GM12878 (cell line): Measurements from ENCODE around the gene ABCA13. TPM values are rescaled to one million over a fixed set of nuclear protein-coding genes. Genes with fewer than 3 reads are reported as not detected.

Experiments used
- ATAC-seq: fragments of 200-7000 bp; cut with Tn5 transposase; 3 replicates; pipeline ENCODE4 v1.9.1; 2020; ENCODE audit warnings: mild to moderate bottlenecking, moderate library complexity
- BruUV-seq: library from RNA; stranded (reverse); fragments of 400-500 nt; replicated peaks from 2 replicates; lab custom pipeline; 2021; lab: Mats Ljungman, UMichigan
- CTCF ChIA-PET: fragments of 300-600 bp; sonication (Branson Sonifier 250); formaldehyde crosslinking; extraction: SDS; loops from one replicate; lab custom pipeline; 2021; ENCODE audit warnings: inconsistent platforms; lab: Yijun Ruan, JAX
- POLR2A ChIA-PET: fragments of 350-600 bp; formaldehyde crosslinking; extraction: SDS; loops from one replicate; lab custom pipeline; 2021; ENCODE audit warnings: inconsistent platforms; lab: Charles Lee
- RAD21 ChIA-PET: fragments of 300-600 bp; sonication (Branson Sonifier 250); formaldehyde crosslinking; loops from one replicate; lab custom pipeline; 2023; ENCODE audit warnings: antibody characterized with exemption; ENCODE audit not compliant: unreplicated experiment; lab: Charles Lee
- SMC1A ChIA-PET: fragments of 300-600 bp; sonication (Branson Sonifier 250); formaldehyde crosslinking; loops from one replicate; lab custom pipeline; 2023; ENCODE audit not compliant: unreplicated experiment, uncharacterized antibody; lab: Charles Lee
- DNase-seq: peaks from one replicate; pipeline ENCODE4 v3.0.0-alpha.2; 2011; ENCODE audit warnings: low read depth, low spot score
- FAIRE-seq: peaks from 3 replicates; lab custom pipeline; 2011; peaks lifted over from hg19 to GRCh38; lab: Jason Lieb, UNC
- H2AFZ ChIP-seq: 2 replicates; pipeline ENCODE4 v1.6.0; 2011; ENCODE audit warnings: low read depth, low read length, control low read depth; ENCODE audit not compliant: control insufficient read depth
- H3K27ac ChIP-seq: 2 replicates; pipeline ENCODE4 v1.5.1; 2011; ENCODE audit warnings: control low read depth; ENCODE audit not compliant: control insufficient read depth, insufficient read depth
- H3K27me3 ChIP-seq, 2 experiments: replicated peaks in 1 of 2; 2 replicates each; pipeline versions ENCODE4 v1.6.0 to v1.6.1; 2011; ENCODE audit warnings: low read length in 1 of 2; ENCODE audit not compliant: control insufficient read depth in 2 of 2, insufficient read depth in 2 of 2
- H3K36me3 ChIP-seq, 2 experiments: 2 replicates each; pipeline ENCODE4 v1.5.1; 2011; ENCODE audit warnings: low read length in 1 of 2; ENCODE audit not compliant: control insufficient read depth in 2 of 2, insufficient read depth in 2 of 2
- H3K4me1 ChIP-seq: 2 replicates; pipeline ENCODE4 v1.6.1; 2011; ENCODE audit warnings: mild to moderate bottlenecking, low read length, moderate library complexity, mixed read lengths; ENCODE audit not compliant: control insufficient read depth, insufficient read depth
- H3K4me2 ChIP-seq: 2 replicates; pipeline ENCODE4 v1.6.0; 2011; ENCODE audit warnings: control low read depth; ENCODE audit not compliant: control insufficient read depth, insufficient read depth
- H3K4me3 ChIP-seq: fragments of 200-600 bp; sonication (generic); 2 replicates; pipeline ENCODE4 v1.5.1; 2016
- H3K79me2 ChIP-seq: 2 replicates; pipeline ENCODE4 v1.6.0; 2011; ENCODE audit warnings: low read length; ENCODE audit not compliant: control insufficient read depth, insufficient read depth
- H3K9ac ChIP-seq: 2 replicates; pipeline ENCODE4 v1.8.0; 2011; ENCODE audit warnings: low read length, control low read depth, mixed read lengths; ENCODE audit not compliant: control insufficient read depth, insufficient read depth
- H3K9me3 ChIP-seq: replicated peaks from 3 replicates; pipeline ENCODE4 v1.5.1; 2011; ENCODE audit warnings: mild to moderate bottlenecking, low read length; ENCODE audit not compliant: control insufficient read depth, insufficient read depth
- H4K20me1 ChIP-seq: 2 replicates; pipeline ENCODE4 v1.6.0; 2011; ENCODE audit not compliant: control insufficient read depth, insufficient read depth
- BACH1 ChIP-seq: fragments of 450-650 bp; IDR thresholded peaks from 2 replicates; pipeline ENCODE4 v1.6.1; 2017; ENCODE audit warnings: mild to moderate bottlenecking, borderline replicate concordance
- ETV6 ChIP-seq, 2 experiments: fragments of 450-650 bp in 1 of 2; IDR thresholded peaks in 1 of 2; conservative IDR thresholded peaks in 1 of 2; 2 replicates each; pipeline ENCODE4 v1.6.1; 2014; ENCODE audit warnings: antibody characterized with exemption in 1 of 2, borderline replicate concordance in 1 of 2, low read depth in 1 of 2, mild to moderate bottlenecking in 1 of 2, moderate library complexity in 1 of 2
- EZH2 ChIP-seq: IDR thresholded peaks from 2 replicates; pipeline ENCODE4 v1.6.1; 2012; ENCODE audit warnings: low read depth, mild to moderate bottlenecking, control low read depth, inconsistent platforms, low read length, borderline replicate concordance; ENCODE audit not compliant: control insufficient read depth
- FOS ChIP-seq: IDR thresholded peaks from 3 replicates; pipeline ENCODE4 v1.6.1; 2011; ENCODE audit warnings: borderline replicate concordance; ENCODE audit not compliant: insufficient read length; ENCODE audit errors: extremely low read depth
- FOXM1 ChIP-seq: IDR thresholded peaks from 2 replicates; pipeline ENCODE4 v1.6.1; 2012; ENCODE audit warnings: low read depth, mild to moderate bottlenecking, inconsistent platforms, low read length, moderate library complexity
- IRF3 ChIP-seq: fragments of 450-650 bp; IDR thresholded peaks from 2 replicates; pipeline ENCODE4 v1.6.1; 2014; ENCODE audit warnings: mild to moderate bottlenecking
- KDM1A ChIP-seq: fragments of 200-600 bp; sonication (generic); IDR thresholded peaks from 2 replicates; pipeline ENCODE4 v1.6.1; 2016; ENCODE audit warnings: borderline replicate concordance
- NFIC ChIP-seq: IDR thresholded peaks from 2 replicates; pipeline ENCODE4 v1.6.1; 2012; ENCODE audit warnings: low read depth, mild to moderate bottlenecking, inconsistent platforms, low read length, moderate library complexity
- POLR2AphosphoS5 ChIP-seq: IDR thresholded peaks from 2 replicates; pipeline ENCODE4 v1.6.1; 2011; ENCODE audit warnings: mild to moderate bottlenecking, low read length, inconsistent platforms
- SKIL ChIP-seq: fragments of 450-650 bp; IDR thresholded peaks from 2 replicates; pipeline ENCODE4 v1.6.1; 2017; ENCODE audit warnings: mild to moderate bottlenecking, low read depth, inconsistent platforms; ENCODE audit not compliant: poor library complexity, severe bottlenecking
- SUPT20H ChIP-seq: IDR thresholded peaks from 2 replicates; pipeline ENCODE4 v1.6.1; 2011; ENCODE audit warnings: low read depth, mild to moderate bottlenecking, low read length, moderate library complexity, borderline replicate concordance; ENCODE audit not compliant: control insufficient read depth
- TARDBP ChIP-seq: IDR thresholded peaks from 2 replicates; pipeline ENCODE4 v1.6.1; 2016; ENCODE audit warnings: borderline replicate concordance
- ZNF24 ChIP-seq: fragments of 450-650 bp; IDR thresholded peaks from 2 replicates; pipeline ENCODE4 v1.6.1; 2017; ENCODE audit warnings: antibody characterized with exemption, mild to moderate bottlenecking
- WGBS: methylation state at CpG from one replicate; pipeline ENCODE4 v1.1.6; 2016; ENCODE audit warnings: low lambda C conversion rate; ENCODE audit not compliant: insufficient replicate concordance, insufficient coverage; ENCODE audit errors: missing lambda C conversion rate; 5-methylcytosine and 5-hydroxymethylcytosine counted together
- in situ Hi-C: fragments of 300-500 bp; cut with MboI; formaldehyde crosslinking; loops from 9 replicates; pipeline ENCODE4 v1.14.3; 2018; ENCODE audit warnings: mixed read lengths
- intact Hi-C: fragments of 100-400 bp; cut with micrococcal nuclease; formaldehyde crosslinking; loops from one replicate; pipeline ENCODE4 v1.14.2; 2022; ENCODE audit not compliant: unreplicated experiment
- polyA plus RNA-seq, 11 experiments: library from polyadenylated mRNA; depleted of rRNA in 4 of 11; unstranded in 6 of 11; stranded (reverse) in 5 of 11; fragments of >200 nt; fragmentation: Nextera tagmentation in 4 of 11; fragmentation: Illumina TruSeq in 1 of 11; extraction: Ambion mirVana in 4 of 11; extraction: Trizol in 1 of 11; gene quantifications; 1 replicate in 1 of 11; 2 replicates in 10 of 11; pipeline versions ENCODE4 v1.2.1 to v1.2.3, GENCODE V29; 2011 to 2016; ENCODE audit warnings: inconsistent platforms in 2 of 11, missing spikeins in 2 of 11, low read depth in 1 of 11
- total RNA-seq, 4 experiments: library from RNA; depleted of rRNA in 3 of 4; stranded (reverse); fragments of >200 nt in 3 of 4; fragmentation: Illumina TruSeq in 1 of 4; extraction: Trizol in 1 of 4; gene quantifications; 2 replicates each; pipeline versions ENCODE4 v1.2.1 to v1.2.3, GENCODE V29; 2013 to 2021
- TF ChIP-seq, protein P1 (sequence below): IDR thresholded peaks from 2 replicates; pipeline ENCODE4 v1.6.1; 2012; ENCODE audit warnings: low read depth, low read length, improper control_type of control experiment
- TF ChIP-seq, protein P2 (sequence below): IDR thresholded peaks from 2 replicates; pipeline ENCODE4 v1.6.1; 2012; ENCODE audit warnings: low read length, inconsistent platforms
- TF ChIP-seq, protein P3 (sequence below): fragments of 450-650 bp; IDR thresholded peaks from 2 replicates; pipeline ENCODE4 v1.6.1; 2018; ENCODE audit warnings: borderline replicate concordance, mild to moderate bottlenecking; ENCODE audit not compliant: partially characterized antibody
- TF ChIP-seq, protein P4 (sequence below): IDR thresholded peaks from 2 replicates; pipeline ENCODE4 v1.6.1; 2011; ENCODE audit warnings: low read depth, mild to moderate bottlenecking, low read length, moderate library complexity, borderline replicate concordance; ENCODE audit errors: extremely low read depth

Gene ABCA13
- total and polyA plus RNA-seq, 10 of the 15 experiments (the other 5 are each of a cell fraction or from before 2014, with no cell fraction given), result under 0.01 to 0.98 (median 0.04) TPM; not detected in 2

DNA sequence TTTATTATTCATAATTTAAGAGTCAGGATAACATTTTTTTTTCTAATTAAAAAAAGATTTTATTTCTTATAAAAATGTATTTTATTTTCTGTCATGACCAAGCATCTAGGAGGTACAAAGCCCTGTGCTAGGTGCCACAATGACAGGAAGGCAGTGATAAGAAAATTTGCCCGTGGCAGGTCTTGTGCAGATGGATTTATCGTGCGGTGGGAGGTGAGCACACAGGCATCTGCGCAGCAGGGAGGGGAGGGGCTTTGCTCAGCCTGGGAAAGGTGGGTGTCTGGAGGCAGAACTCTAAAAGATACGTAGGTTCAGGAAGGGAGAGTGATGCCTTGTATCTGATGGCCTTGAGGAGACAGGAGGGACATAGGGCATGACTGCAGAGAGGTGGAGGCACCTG, 115.6 kb downstream of the ABCA13 start:
- Histone ChIP-seq H3K9me3 (no peaks in the 10 kb centered on the region), H3K27me3 (no peaks in the 10 kb centered on the region), H3K4me2 (no peak overlapping the region), H3K36me3 (no peaks in the 10 kb centered on the region), H3K4me1 (no peaks in the 10 kb centered on the region), H2AFZ (no peak overlapping the region), H4K20me1 (no peaks in the 10 kb centered on the region), H3K4me3 (no peak overlapping the region), H3K9ac (no peak overlapping the region), H3K27ac (no peak overlapping the region), H3K79me2 (no peaks in the 10 kb centered on the region)
- intact Hi-C loops, result no loop called here
- TF ChIP-seq, protein P1, sequence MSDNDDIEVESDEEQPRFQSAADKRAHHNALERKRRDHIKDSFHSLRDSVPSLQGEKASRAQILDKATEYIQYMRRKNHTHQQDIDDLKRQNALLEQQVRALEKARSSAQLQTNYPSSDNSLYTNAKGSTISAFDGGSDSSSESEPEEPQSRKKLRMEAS, result no peak
- TF ChIP-seq EZH2, result no peak
- TF ChIP-seq FOXM1, result no peak
- no peak for TF ChIP-seq KDM1A
- no peak for TF ChIP-seq SKIL
- TF ChIP-seq, protein P2, sequence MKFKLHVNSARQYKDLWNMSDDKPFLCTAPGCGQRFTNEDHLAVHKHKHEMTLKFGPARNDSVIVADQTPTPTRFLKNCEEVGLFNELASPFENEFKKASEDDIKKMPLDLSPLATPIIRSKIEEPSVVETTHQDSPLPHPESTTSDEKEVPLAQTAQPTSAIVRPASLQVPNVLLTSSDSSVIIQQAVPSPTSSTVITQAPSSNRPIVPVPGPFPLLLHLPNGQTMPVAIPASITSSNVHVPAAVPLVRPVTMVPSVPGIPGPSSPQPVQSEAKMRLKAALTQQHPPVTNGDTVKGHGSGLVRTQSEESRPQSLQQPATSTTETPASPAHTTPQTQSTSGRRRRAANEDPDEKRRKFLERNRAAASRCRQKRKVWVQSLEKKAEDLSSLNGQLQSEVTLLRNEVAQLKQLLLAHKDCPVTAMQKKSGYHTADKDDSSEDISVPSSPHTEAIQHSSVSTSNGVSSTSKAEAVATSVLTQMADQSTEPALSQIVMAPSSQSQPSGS, result no peak
- no peak for TF ChIP-seq IRF3
- TF ChIP-seq, protein P3, sequence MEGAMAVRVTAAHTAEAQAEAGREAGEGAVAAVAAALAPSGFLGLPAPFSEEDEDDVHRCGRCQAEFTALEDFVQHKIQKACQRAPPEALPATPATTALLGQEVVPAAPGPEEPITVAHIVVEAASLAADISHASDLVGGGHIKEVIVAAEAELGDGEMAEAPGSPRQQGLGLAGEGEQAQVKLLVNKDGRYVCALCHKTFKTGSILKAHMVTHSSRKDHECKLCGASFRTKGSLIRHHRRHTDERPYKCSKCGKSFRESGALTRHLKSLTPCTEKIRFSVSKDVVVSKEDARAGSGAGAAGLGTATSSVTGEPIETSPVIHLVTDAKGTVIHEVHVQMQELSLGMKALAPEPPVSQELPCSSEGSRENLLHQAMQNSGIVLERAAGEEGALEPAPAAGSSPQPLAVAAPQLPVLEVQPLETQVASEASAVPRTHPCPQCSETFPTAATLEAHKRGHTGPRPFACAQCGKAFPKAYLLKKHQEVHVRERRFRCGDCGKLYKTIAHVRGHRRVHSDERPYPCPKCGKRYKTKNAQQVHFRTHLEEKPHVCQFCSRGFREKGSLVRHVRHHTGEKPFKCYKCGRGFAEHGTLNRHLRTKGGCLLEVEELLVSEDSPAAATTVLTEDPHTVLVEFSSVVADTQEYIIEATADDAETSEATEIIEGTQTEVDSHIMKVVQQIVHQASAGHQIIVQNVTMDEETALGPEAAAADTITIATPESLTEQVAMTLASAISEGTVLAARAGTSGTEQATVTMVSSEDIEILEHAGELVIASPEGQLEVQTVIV, result no peak
- no peak for TF ChIP-seq ETV6 (conservative IDR thresholded peaks at IDR 0.05 in 1 of 2, IDR thresholded peaks at IDR 0.05 in 1 of 2; ENCODE audit: borderline replicate concordance in 1 of 2, low read depth in 1 of 2)
- no peak for TF ChIP-seq SUPT20H
- no peak for TF ChIP-seq NFIC
- TF ChIP-seq TARDBP, result no peak
- TF ChIP-seq BACH1, result no peak
- no peak for TF ChIP-seq FOS
- TF ChIP-seq POLR2AphosphoS5, result no peak
- no peak for TF ChIP-seq ZNF24
- TF ChIP-seq, protein P4, sequence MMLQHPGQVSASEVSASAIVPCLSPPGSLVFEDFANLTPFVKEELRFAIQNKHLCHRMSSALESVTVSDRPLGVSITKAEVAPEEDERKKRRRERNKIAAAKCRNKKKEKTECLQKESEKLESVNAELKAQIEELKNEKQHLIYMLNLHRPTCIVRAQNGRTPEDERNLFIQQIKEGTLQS, result no peak
- SMC1A ChIA-PET, result no interaction called here
- DNase-seq (no peak), FAIRE-seq (no peak), ATAC-seq (no peak)
- BruUV-seq, result no TSS peak
- 24% methylated on average over 5 of the region's 5 CpGs for WGBS
- RAD21 ChIA-PET, result no interaction called here
- POLR2A ChIA-PET, result no interaction called here
- in situ Hi-C loops, result no loop called here
- CTCF ChIA-PET, result no interaction called here
